H1 (cell line): ENCODE results near the gene U2SURP. TPM values are rescaled to one million over a fixed set of nuclear protein-coding genes. Genes with fewer than 3 reads are reported as not detected.

Experiments used
- CTCF ChIA-PET: fragments of 300-600 bp; sonication (Branson Sonifier 250); formaldehyde crosslinking; loops from one replicate; lab custom pipeline; 2021; ENCODE audit not compliant: partially characterized antibody; lab: Charles Lee
- POLR2A ChIA-PET: fragments of 300-600 bp; sonication (Branson Sonifier 250); formaldehyde crosslinking; loops from one replicate; lab custom pipeline; 2021; ENCODE audit warnings: inconsistent platforms; ENCODE audit not compliant: partially characterized antibody; lab: Charles Lee
- DNase-seq, 2 experiments: peaks; one replicate each; pipeline versions ENCODE4 v3.0.0 to v3.0.0-alpha.2; 2010 to 2022; ENCODE audit warnings: low spot score in 2 of 2, low read depth in 1 of 2, mixed read lengths in 1 of 2
- FAIRE-seq: peaks from 2 replicates; lab custom pipeline; 2011; peaks lifted over from hg19 to GRCh38; lab: Jason Lieb, UNC
- H2AFZ ChIP-seq: 2 replicates; pipeline ENCODE4 v1.8.1; 2012; ENCODE audit warnings: low read length, inconsistent platforms
- H2AK5ac ChIP-seq: 2 replicates; pipeline ENCODE4 v1.6.1; 2013; ENCODE audit warnings: low read depth, low read length
- H2BK120ac ChIP-seq: replicated peaks from 2 replicates; pipeline ENCODE3; 2013; ENCODE audit warnings: low read depth, low read length, inconsistent platforms
- H2BK12ac ChIP-seq: 2 replicates; pipeline ENCODE4 v1.6.1; 2013; ENCODE audit warnings: low read depth, low read length
- H2BK15ac ChIP-seq: 2 replicates; pipeline ENCODE4 v1.6.1; 2013; ENCODE audit warnings: low read length
- H2BK20ac ChIP-seq: 2 replicates; pipeline ENCODE4 v1.6.1; 2013; ENCODE audit warnings: low read length
- H2BK5ac ChIP-seq: 2 replicates; pipeline ENCODE4 v1.6.1; 2013; ENCODE audit warnings: low read depth, low read length
- H3K14ac ChIP-seq: 2 replicates; pipeline ENCODE4 v1.6.1; 2013; ENCODE audit warnings: inconsistent platforms; ENCODE audit not compliant: insufficient read length
- H3K18ac ChIP-seq: 2 replicates; pipeline ENCODE4 v1.6.1; 2013; ENCODE audit warnings: low read length; ENCODE audit errors: extremely low read depth
- H3K23ac ChIP-seq: 2 replicates; pipeline ENCODE4 v1.6.1; 2013; ENCODE audit warnings: inconsistent platforms; ENCODE audit not compliant: insufficient read length
- H3K23me2 ChIP-seq: 2 replicates; pipeline ENCODE4 v1.6.1; 2013; ENCODE audit warnings: low read depth, low read length
- H3K27ac ChIP-seq: 2 replicates; pipeline ENCODE4 v1.6.1; 2011; ENCODE audit warnings: low read depth, low read length, inconsistent platforms
- H3K27me3 ChIP-seq, 4 experiments: replicated peaks in 1 of 4; 1 replicate in 1 of 4; 2 replicates in 3 of 4; pipeline versions ENCODE4 v1.6.1 to v1.8.1; 2011 to 2013; ENCODE audit warnings: low read length in 3 of 4, mild to moderate bottlenecking in 3 of 4, inconsistent platforms in 2 of 4, mixed read lengths in 2 of 4, moderate library complexity in 1 of 4; ENCODE audit not compliant: control insufficient read depth in 3 of 4, insufficient read depth in 3 of 4; ENCODE audit errors: extremely low read depth in 1 of 4
- H3K36me3 ChIP-seq, 4 experiments: 2 replicates each; pipeline versions ENCODE4 v1.6.1 to v1.8.1; 2011 to 2013; ENCODE audit warnings: mild to moderate bottlenecking in 4 of 4, low read length in 3 of 4, moderate library complexity in 2 of 4, control low read depth in 1 of 4, inconsistent platforms in 1 of 4; ENCODE audit not compliant: insufficient read depth in 4 of 4, control insufficient read depth in 2 of 4
- H3K4ac ChIP-seq: replicated peaks from 2 replicates; pipeline ENCODE3; 2013; ENCODE audit warnings: low read length, low read depth, mixed read lengths, inconsistent platforms; ENCODE audit not compliant: insufficient read length
- H3K4me1 ChIP-seq, 4 experiments: replicated peaks in 1 of 4; 1 replicate in 1 of 4; 2 replicates in 3 of 4; pipeline versions ENCODE4 v1.6.1 to v1.8.1; 2011 to 2013; ENCODE audit warnings: low read length in 3 of 4, inconsistent platforms in 2 of 4, mixed read lengths in 1 of 4; ENCODE audit not compliant: insufficient read depth in 4 of 4, control insufficient read depth in 3 of 4
- H3K4me2 ChIP-seq, 2 experiments: 2 replicates each; pipeline versions ENCODE4 v1.6.1 to v1.8.1; 2011 to 2013; ENCODE audit warnings: low read depth in 2 of 2, low read length in 2 of 2, control low read depth in 1 of 2, inconsistent platforms in 1 of 2, mild to moderate bottlenecking in 1 of 2; ENCODE audit not compliant: insufficient read depth in 1 of 2
- H3K4me3 ChIP-seq, 4 experiments: fragments of 200-600, 300-600 bp in 1 of 4; sonication (generic), shearing (Covaris generic), sonication (Bioruptor Twin) in 1 of 4; 2 replicates each; pipeline versions ENCODE4 v1.5.1 to v1.8.1; 2011 to 2016; ENCODE audit warnings: low read length in 4 of 4, low read depth in 3 of 4, control low read depth in 2 of 4, inconsistent platforms in 2 of 4, mild to moderate bottlenecking in 2 of 4, mixed read lengths in 1 of 4, moderate library complexity in 1 of 4; ENCODE audit not compliant: insufficient read depth in 2 of 4; ENCODE audit errors: extremely low read depth in 1 of 4
- H3K56ac ChIP-seq: replicated peaks from 2 replicates; pipeline ENCODE3; 2013; ENCODE audit warnings: low read depth, mild to moderate bottlenecking, mixed read lengths, low read length, inconsistent platforms; ENCODE audit not compliant: insufficient read length
- H3K79me1 ChIP-seq: 2 replicates; pipeline ENCODE4 v1.6.1; 2013; ENCODE audit warnings: low read depth, low read length, control low read depth
- H3K79me2 ChIP-seq, 2 experiments: 2 replicates each; pipeline versions ENCODE4 v1.6.1 to v1.8.1; 2012 to 2013; ENCODE audit warnings: low read length in 2 of 2, mild to moderate bottlenecking in 2 of 2, inconsistent platforms in 1 of 2; ENCODE audit not compliant: insufficient read depth in 2 of 2, control insufficient read depth in 1 of 2
- H3K9ac ChIP-seq, 4 experiments: replicated peaks in 1 of 4; 1 replicate in 1 of 4; 2 replicates in 3 of 4; pipeline versions ENCODE4 v1.6.1 to v1.8.1; 2011 to 2013; ENCODE audit warnings: low read depth in 3 of 4, low read length in 3 of 4, control low read depth in 2 of 4, mild to moderate bottlenecking in 2 of 4, moderate library complexity in 2 of 4, inconsistent platforms in 1 of 4; ENCODE audit errors: extremely low read depth in 1 of 4
- H3K9me3 ChIP-seq, 2 experiments: 2 replicates each; pipeline versions ENCODE4 v1.6.1 to v1.8.1; 2012 to 2013; ENCODE audit warnings: mild to moderate bottlenecking in 2 of 2, moderate library complexity in 2 of 2, control low read depth in 1 of 2, inconsistent platforms in 1 of 2, low read depth in 1 of 2, low read length in 1 of 2, mixed read lengths in 1 of 2; ENCODE audit not compliant: insufficient read depth in 2 of 2
- H4K20me1 ChIP-seq, 2 experiments: replicated peaks in 1 of 2; 2 replicates each; pipeline versions ENCODE3 to v1.8.1; 2011 to 2013; ENCODE audit warnings: inconsistent platforms in 2 of 2, low read length in 2 of 2, mild to moderate bottlenecking in 1 of 2; ENCODE audit not compliant: insufficient read depth in 2 of 2, control insufficient read depth in 1 of 2
- H4K5ac ChIP-seq: 2 replicates; pipeline ENCODE4 v1.6.1; 2013; ENCODE audit warnings: low read length, low read depth, mixed read lengths, inconsistent platforms; ENCODE audit not compliant: insufficient read length
- H4K8ac ChIP-seq: 2 replicates; pipeline ENCODE4 v1.8.0; 2013; ENCODE audit warnings: mild to moderate bottlenecking, moderate library complexity, low read length, inconsistent platforms; ENCODE audit not compliant: insufficient read depth; ENCODE audit errors: extremely low read depth
- H4K91ac ChIP-seq: replicated peaks from 2 replicates; pipeline ENCODE3; 2013; ENCODE audit warnings: low read length, mixed read lengths, inconsistent platforms; ENCODE audit not compliant: insufficient read length
- RAD21 ChIP-seq, 2 experiments: IDR thresholded peaks in 1 of 2; conservative IDR thresholded peaks in 1 of 2; 2 replicates each; pipeline ENCODE4 v1.6.1; 2011; ENCODE audit warnings: low read depth in 2 of 2, low read length in 2 of 2, improper control_type of control experiment in 1 of 2, inconsistent platforms in 1 of 2, mild to moderate bottlenecking in 1 of 2, moderate library complexity in 1 of 2
- WGBS, 2 experiments: shearing (Covaris generic) in 1 of 2; methylation state at CpG; one replicate each; pipeline versions ENCODE4 v1.1.6 to v1.1.7; 2013 to 2015; ENCODE audit warnings: low lambda C conversion rate in 2 of 2, mixed read lengths in 2 of 2, inconsistent platforms in 1 of 2, low coverage in 1 of 2, missing lambda C conversion rate in 1 of 2; ENCODE audit not compliant: insufficient replicate concordance in 2 of 2, insufficient coverage in 1 of 2, insufficient read length in 1 of 2; ENCODE audit errors: extremely low coverage in 1 of 2, missing lambda C conversion rate in 1 of 2; 5-methylcytosine and 5-hydroxymethylcytosine counted together
- polyA plus RNA-seq, 7 experiments: library from polyadenylated mRNA; depleted of rRNA in 3 of 7; stranded (reverse) in 5 of 7; unstranded in 2 of 7; fragments of >200 nt in 5 of 7; fragments of 200-250 nt in 2 of 7; gene quantifications; 1 replicate in 5 of 7; 2 replicates in 1 of 7; 4 replicates in 1 of 7; pipeline versions ENCODE4 v1.2.1 to v1.2.3, GENCODE V29; 2011 to 2013; ENCODE audit warnings: missing spikeins in 2 of 7, mixed read lengths in 2 of 7
- total RNA-seq: library from RNA; stranded (reverse); fragmentation: NEBNext Ultra II Directional; extraction: Animal tissue kit (Norgen Biotek cat#: 25700); gene quantifications from 2 replicates; pipeline ENCODE4 v1.2.1, GENCODE V29; 2021
- TF ChIP-seq, protein P1 (sequence below): IDR thresholded peaks from 2 replicates; pipeline ENCODE4 v1.6.1; 2012; ENCODE audit warnings: low read length, inconsistent platforms
- TF ChIP-seq, protein P2 (sequence below), 3 experiments: IDR thresholded peaks; 1 replicate in 2 of 3; 2 replicates in 1 of 3; pipeline versions ENCODE4 v1.5.1 to v1.6.1; 2011; ENCODE audit warnings: low read length in 3 of 3, mild to moderate bottlenecking in 3 of 3, inconsistent platforms in 2 of 3, low read depth in 1 of 3, moderate library complexity in 1 of 3; ENCODE audit not compliant: insufficient read depth in 1 of 3; ENCODE audit errors: control extremely low read depth in 1 of 3

Gene U2SURP
- total and polyA plus RNA-seq, 2 of the 8 experiments (the other 6 are each of a cell fraction or from before 2014, with no cell fraction given), result 22.2 to 167 TPM

- no peak overlapping the region for H3K23ac ChIP-seq
- no peak overlapping the region for H2AK5ac ChIP-seq
- no peak overlapping the region for H2BK120ac ChIP-seq
- FAIRE-seq (no peak), DNase-seq (no peak)
- H4K91ac ChIP-seq, result no peak overlapping the region
- H3K14ac ChIP-seq, result no peak overlapping the region
- no peak overlapping the region for H4K5ac ChIP-seq
- no peak overlapping the region for H2BK12ac ChIP-seq
- TF ChIP-seq, protein P1, sequence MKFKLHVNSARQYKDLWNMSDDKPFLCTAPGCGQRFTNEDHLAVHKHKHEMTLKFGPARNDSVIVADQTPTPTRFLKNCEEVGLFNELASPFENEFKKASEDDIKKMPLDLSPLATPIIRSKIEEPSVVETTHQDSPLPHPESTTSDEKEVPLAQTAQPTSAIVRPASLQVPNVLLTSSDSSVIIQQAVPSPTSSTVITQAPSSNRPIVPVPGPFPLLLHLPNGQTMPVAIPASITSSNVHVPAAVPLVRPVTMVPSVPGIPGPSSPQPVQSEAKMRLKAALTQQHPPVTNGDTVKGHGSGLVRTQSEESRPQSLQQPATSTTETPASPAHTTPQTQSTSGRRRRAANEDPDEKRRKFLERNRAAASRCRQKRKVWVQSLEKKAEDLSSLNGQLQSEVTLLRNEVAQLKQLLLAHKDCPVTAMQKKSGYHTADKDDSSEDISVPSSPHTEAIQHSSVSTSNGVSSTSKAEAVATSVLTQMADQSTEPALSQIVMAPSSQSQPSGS, result no peak
- TF ChIP-seq, protein P2, sequence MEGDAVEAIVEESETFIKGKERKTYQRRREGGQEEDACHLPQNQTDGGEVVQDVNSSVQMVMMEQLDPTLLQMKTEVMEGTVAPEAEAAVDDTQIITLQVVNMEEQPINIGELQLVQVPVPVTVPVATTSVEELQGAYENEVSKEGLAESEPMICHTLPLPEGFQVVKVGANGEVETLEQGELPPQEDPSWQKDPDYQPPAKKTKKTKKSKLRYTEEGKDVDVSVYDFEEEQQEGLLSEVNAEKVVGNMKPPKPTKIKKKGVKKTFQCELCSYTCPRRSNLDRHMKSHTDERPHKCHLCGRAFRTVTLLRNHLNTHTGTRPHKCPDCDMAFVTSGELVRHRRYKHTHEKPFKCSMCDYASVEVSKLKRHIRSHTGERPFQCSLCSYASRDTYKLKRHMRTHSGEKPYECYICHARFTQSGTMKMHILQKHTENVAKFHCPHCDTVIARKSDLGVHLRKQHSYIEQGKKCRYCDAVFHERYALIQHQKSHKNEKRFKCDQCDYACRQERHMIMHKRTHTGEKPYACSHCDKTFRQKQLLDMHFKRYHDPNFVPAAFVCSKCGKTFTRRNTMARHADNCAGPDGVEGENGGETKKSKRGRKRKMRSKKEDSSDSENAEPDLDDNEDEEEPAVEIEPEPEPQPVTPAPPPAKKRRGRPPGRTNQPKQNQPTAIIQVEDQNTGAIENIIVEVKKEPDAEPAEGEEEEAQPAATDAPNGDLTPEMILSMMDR (IDR thresholded peaks at IDR 0.05; ENCODE audit: control extremely low read depth in 1 of 3, insufficient read depth in 1 of 3, low read depth in 1 of 3, low read length in 3 of 3), result peak in 2 of 3 experiments; percentile 38 to 53; a peak in 2 of 4 replicates
- peak in 1 of 2 experiments; percentile 43; a peak in 3 of 4 replicates for TF ChIP-seq RAD21 (IDR thresholded peaks at IDR 0.05 in 1 of 2, conservative IDR thresholded peaks at IDR 0.05 in 1 of 2; ENCODE audit: low read depth in 2 of 2, low read length in 2 of 2)
- H3K23me2 ChIP-seq, result no peaks in the 10 kb centered on the region
- H3K36me3 ChIP-seq, result no peaks in the 10 kb centered on the region
- H3K79me2 ChIP-seq, result no peaks in the 10 kb centered on the region
- no peak overlapping the region for H3K4ac ChIP-seq
- H3K4me3 ChIP-seq, result no peak overlapping the region
- CTCF ChIA-PET, result interaction anchor here (0.6 to 2.6 kb wide), 25 partner anchors 8 to 251 kb away, joined by 3 to 32 read pairs (median 4); no protein-coding TSS in a partner anchor
- POLR2A ChIA-PET, result interaction anchor here (0.8 kb wide), 1 partner anchor 99 kb away, joined by 3 read pairs; the partner anchor contains the start of gene PCOLCE2
- H3K4me1 ChIP-seq, result peaks cover 0 to 3% (median under 1%) of the 10 kb centered on the region in 4 experiments; a peak in 3 of 7 replicates
- no peak overlapping the region for H2AFZ ChIP-seq
- no peak overlapping the region for H3K4me2 ChIP-seq
- no peaks in the 10 kb centered on the region for H4K20me1 ChIP-seq
- H3K9ac ChIP-seq, result no peak overlapping the region
- no peak overlapping the region for H2BK5ac ChIP-seq
- H3K18ac ChIP-seq, result no peak overlapping the region
- no peak overlapping the region for H4K8ac ChIP-seq
- H3K9me3 ChIP-seq, result no peaks in the 10 kb centered on the region
- H3K56ac ChIP-seq, result no peak overlapping the region
- no peak overlapping the region for H2BK20ac ChIP-seq
- no peak overlapping the region for H3K27ac ChIP-seq
- H3K27me3 ChIP-seq, result no peaks in the 10 kb centered on the region
- H2BK15ac ChIP-seq, result no peak overlapping the region
- WGBS, 2 experiments, result 86% methylated on average over 5 of the region's 5 CpGs; no CpG with 5 or more reads in 1 of the 2 experiments
- no peaks in the 10 kb centered on the region for H3K79me1 ChIP-seq
These were observed 14.2 kb upstream of the U2SURP start for GRCh38 chr3:142987080-142987700.
